Gastrocnemius medialis (tissue), 4 donors: ENCODE results near the gene LMX1B. TPM values are rescaled to one million over a fixed set of nuclear protein-coding genes. Genes with fewer than 3 reads are reported as not detected.

Experiments
- ATAC-seq, 2 donors: fragments of 150-250 bp; one replicate each; pipeline ENCODE4 v1.9.1; 2016
- DNase-seq, 2 donors: peaks; one replicate each; pipeline ENCODE4 v3.0.0-alpha.2; 2019
- H3K27ac ChIP-seq, 4 donors: fragments of 200-600 bp; sonication (generic); 1 replicate in 1 of 4; 2 replicates in 3 of 4; pipeline ENCODE4 v1.5.1; 2016 to 2018; ENCODE audit warnings: mild to moderate bottlenecking in 2 of 4, moderate library complexity in 1 of 4
- H3K27me3 ChIP-seq, 3 donors: fragments of 200-600 bp; sonication (generic) in 2 of 3; 1 replicate in 1 of 3; 2 replicates in 2 of 3; pipeline versions ENCODE4 v1.5.1 to v1.6.0; 2016 to 2019; ENCODE audit warnings: mild to moderate bottlenecking in 1 of 3, moderate library complexity in 1 of 3
- H3K36me3 ChIP-seq, 2 donors: fragments of 200-600 bp; sonication (generic) in 1 of 2; one replicate each; pipeline ENCODE4 v1.5.1; 2017 to 2018
- H3K4me1 ChIP-seq, 2 donors: fragments of 200-600 bp; sonication (generic) in 1 of 2; one replicate each; pipeline ENCODE4 v1.5.1; 2016 to 2017; ENCODE audit warnings: mild to moderate bottlenecking in 2 of 2
- H3K4me3 ChIP-seq, 4 donors: fragments of 200-600 bp; sonication (generic) in 3 of 4; 1 replicate in 1 of 4; 2 replicates in 3 of 4; pipeline ENCODE4 v1.5.1; 2016 to 2019; ENCODE audit warnings: mild to moderate bottlenecking in 2 of 4
- H3K9me3 ChIP-seq, 3 donors: fragments of 200-600 bp; sonication (generic) in 2 of 3; 1 replicate in 1 of 3; 2 replicates in 2 of 3; pipeline ENCODE4 v1.5.1; 2016 to 2019
- POLR2A ChIP-seq, 2 donors: fragments of 450-650 bp; IDR thresholded peaks; one replicate each; pipeline ENCODE4 v1.6.1; 2017; ENCODE audit warnings: antibody characterized with exemption in 2 of 2, mild to moderate bottlenecking in 2 of 2, moderate library complexity in 2 of 2
- in situ Hi-C, 4 donors: fragments of 200-750 bp; cut with MboI; loops; one replicate each; pipeline versions ENCODE4 v1.15.0 to v1.8.0; 2017; ENCODE audit warnings: low sequenced_read_pairs in 4 of 4
- intact Hi-C: fragments of 100-400 bp; cut with DNase I; formaldehyde crosslinking; loops from one replicate; pipeline ENCODE4 v1.15.1; 2023; ENCODE audit warnings: low total_unique reads
- total RNA-seq, 4 donors: library from RNA; depleted of rRNA; stranded (reverse); fragments of >200 nt; gene quantifications; one replicate each; pipeline versions ENCODE4 v1.1.0 to v1.2.3, GENCODE V29; 2016
- TF ChIP-seq, protein P1 (sequence below), 5 experiments: fragments of 450-650 bp in 3 of 5; fragments of 200-600 bp in 2 of 5; sonication (generic) in 2 of 5; IDR thresholded peaks in 4 of 5; conservative IDR thresholded peaks in 1 of 5; 1 replicate in 4 of 5; 2 replicates in 1 of 5; pipeline ENCODE4 v1.5.1; 2016 to 2019; ENCODE audit warnings: antibody characterized with exemption in 5 of 5, mild to moderate bottlenecking in 3 of 5, moderate library complexity in 3 of 5

Gene LMX1B
- total RNA-seq, 4 donors from 2014 or later = 0.31 to 0.46 (median 0.35) TPM; not detected in 1

DNA sequence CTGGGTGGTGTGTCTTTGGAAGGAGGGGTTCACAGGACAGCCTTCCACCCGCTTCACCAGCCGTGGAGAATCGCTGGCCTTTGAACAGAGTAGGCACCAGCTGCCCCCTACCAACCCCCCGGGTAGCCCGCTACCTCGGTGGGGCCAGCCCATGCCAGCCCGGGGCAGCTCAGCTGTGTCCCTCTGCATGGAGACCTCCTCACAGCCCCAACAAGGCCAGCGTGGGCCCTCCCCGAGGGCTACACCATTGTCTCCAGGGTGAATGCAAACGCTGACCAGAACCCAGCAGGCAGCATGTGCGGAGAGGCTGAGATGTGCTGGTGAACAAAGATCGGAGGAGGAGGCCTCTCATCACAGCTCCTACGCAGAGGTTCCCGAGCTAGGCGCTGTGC, 51.9 kb downstream of the LMX1B start:
- peaks cover 0 to 6% of the 10 kb centered on the region in 2 donors for H3K4me1 ChIP-seq
- H3K9me3 ChIP-seq = no peaks in the 10 kb centered on the region
- DNase-seq (no peak), ATAC-seq (no peak)
- in situ Hi-C loops (no loop called here), intact Hi-C loops (no loop called here)
- no peak overlapping the region for H3K27ac ChIP-seq
- no peak overlapping the region for H3K4me3 ChIP-seq
- TF ChIP-seq, protein P1, sequence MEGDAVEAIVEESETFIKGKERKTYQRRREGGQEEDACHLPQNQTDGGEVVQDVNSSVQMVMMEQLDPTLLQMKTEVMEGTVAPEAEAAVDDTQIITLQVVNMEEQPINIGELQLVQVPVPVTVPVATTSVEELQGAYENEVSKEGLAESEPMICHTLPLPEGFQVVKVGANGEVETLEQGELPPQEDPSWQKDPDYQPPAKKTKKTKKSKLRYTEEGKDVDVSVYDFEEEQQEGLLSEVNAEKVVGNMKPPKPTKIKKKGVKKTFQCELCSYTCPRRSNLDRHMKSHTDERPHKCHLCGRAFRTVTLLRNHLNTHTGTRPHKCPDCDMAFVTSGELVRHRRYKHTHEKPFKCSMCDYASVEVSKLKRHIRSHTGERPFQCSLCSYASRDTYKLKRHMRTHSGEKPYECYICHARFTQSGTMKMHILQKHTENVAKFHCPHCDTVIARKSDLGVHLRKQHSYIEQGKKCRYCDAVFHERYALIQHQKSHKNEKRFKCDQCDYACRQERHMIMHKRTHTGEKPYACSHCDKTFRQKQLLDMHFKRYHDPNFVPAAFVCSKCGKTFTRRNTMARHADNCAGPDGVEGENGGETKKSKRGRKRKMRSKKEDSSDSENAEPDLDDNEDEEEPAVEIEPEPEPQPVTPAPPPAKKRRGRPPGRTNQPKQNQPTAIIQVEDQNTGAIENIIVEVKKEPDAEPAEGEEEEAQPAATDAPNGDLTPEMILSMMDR (IDR thresholded peaks at IDR 0.05 in 4 of 5, conservative IDR thresholded peaks at IDR 0.05 in 1 of 5) = no peak
- no peak for TF ChIP-seq POLR2A (IDR thresholded peaks at IDR 0.05)
- no peaks in the 10 kb centered on the region for H3K27me3 ChIP-seq
- H3K36me3 ChIP-seq = no peaks in the 10 kb centered on the region

DNA sequence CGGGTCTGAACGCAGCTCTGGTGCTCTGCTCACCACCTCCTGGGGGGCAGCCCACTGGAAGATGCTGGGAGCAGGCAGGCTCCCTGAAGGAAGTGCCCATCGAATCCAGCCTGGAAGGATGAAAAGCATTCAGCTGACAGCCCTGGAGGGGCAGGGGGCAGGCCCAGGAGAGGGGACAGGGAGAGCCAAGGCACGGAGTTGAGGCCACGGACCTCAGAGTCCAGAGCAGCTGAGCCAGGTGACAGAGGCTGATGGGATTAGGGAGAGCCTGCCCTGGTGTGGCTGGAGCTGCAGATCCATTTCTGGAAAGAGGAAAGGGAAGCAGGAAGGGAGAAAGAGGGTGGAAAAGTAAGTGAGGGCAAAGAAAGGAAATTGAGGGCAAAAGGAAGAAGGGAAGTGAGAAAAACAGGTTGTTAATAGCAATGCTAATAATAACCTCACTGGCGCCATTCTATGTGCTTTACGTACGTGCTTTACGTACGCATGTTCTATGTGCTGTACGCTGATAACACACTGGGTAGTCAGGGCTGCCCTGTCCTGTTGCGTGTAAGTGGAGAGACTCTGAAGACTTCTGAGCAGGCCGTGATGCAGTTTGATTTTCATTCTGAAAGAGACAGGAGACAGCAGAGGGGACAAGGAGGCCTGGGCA, 52.6 kb downstream of the LMX1B start:
- intact Hi-C loops (no loop called here), in situ Hi-C loops (no loop called here)
- Histone ChIP-seq H3K4me3 (no peak overlapping the region), H3K36me3 (no peaks in the 10 kb centered on the region), H3K4me1 (peaks cover 0 to 6% of the 10 kb centered on the region in 2 donors), H3K27ac (no peak overlapping the region), H3K27me3 (peaks cover 0 to under 1% (median 0%) of the 10 kb centered on the region in 3 donors), H3K9me3 (no peaks in the 10 kb centered on the region)
- TF ChIP-seq, protein P1 (IDR thresholded peaks at IDR 0.05 in 4 of 5, conservative IDR thresholded peaks at IDR 0.05 in 1 of 5) = no peak
- ATAC-seq = no peak
- DNase-seq = no peak

DNA sequence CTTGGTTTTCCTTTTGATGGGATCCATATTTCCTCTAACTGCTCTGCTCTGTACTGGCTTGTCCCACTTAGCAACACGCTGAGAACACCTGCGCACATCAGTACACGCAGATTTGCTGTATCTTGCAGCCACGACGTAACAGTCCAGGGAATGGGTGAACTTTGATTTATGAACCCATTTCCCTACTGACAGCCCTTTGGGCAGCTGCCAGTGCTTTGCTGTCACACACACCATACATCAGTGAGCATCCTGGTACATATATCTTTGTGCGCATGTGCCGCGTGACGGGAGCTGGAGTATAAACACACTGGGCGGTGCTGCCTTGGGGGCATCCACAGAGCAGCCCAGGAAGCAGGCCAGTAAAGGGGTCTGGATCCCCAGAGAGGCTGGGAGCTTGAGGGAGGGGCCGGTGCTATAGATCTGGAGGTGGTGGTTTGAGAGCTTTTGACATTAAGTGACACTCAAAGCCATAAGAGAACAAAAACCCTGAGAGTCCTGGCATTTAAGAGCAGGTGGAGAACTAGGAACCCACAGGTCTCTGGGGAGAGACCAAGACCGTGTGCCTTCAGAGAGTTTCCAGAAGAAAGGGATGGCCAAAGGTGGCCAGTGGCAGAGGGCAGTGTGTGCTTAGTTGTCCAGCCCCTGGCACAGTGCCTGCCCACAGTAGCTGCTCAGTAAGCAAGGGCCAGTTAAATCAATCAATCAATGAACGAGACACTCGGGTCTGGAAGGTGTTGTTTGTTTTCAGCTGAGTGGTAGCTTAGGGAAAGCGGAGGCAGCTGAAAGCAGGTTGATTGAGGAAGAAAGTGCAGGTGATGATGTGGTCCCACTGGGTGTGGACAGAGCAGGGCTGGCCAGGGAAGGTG, 53.7 kb downstream of the LMX1B start:
- in situ Hi-C loops = no loop called here

DNA sequence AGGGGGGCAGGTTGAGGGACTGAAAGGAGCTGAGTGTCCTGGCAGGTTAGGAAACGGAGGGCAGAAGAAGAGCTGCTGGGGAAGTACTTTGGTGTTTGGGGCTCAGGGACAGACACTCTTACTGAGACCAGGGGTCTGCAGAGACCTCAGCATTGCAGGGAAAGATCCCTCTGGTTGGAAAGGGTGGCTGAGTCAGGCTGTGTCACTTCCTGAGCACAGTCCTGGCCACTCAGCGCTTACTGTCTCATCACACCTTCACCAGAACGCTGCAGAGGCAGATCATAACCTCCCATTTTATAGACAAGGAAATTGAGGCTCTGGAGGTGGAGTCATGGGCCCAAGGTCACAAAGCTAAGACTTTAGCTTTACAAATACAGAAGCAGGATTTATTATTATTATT, 54.3 kb downstream of the LMX1B start:
- intact Hi-C loops = no loop called here
- no peak for DNase-seq
- peaks cover 0 to 16% (median 5%) of the 10 kb centered on the region in 3 donors for H3K27me3 ChIP-seq

More for the DNA sequence above, 53.7 kb downstream of the LMX1B start:
- DNase-seq (no peak), ATAC-seq (no peak)
- no peak overlapping the region for H3K27ac ChIP-seq
- peaks cover 0 to 12% (median 0%) of the 10 kb centered on the region in 3 donors for H3K27me3 ChIP-seq
- peaks cover 0 to 6% of the 10 kb centered on the region in 2 donors for H3K4me1 ChIP-seq
- H3K9me3 ChIP-seq = no peaks in the 10 kb centered on the region
- intact Hi-C loops = no loop called here
- H3K4me3 ChIP-seq = no peak overlapping the region
- no peaks in the 10 kb centered on the region for H3K36me3 ChIP-seq
- TF ChIP-seq, protein P1 (IDR thresholded peaks at IDR 0.05 in 4 of 5, conservative IDR thresholded peaks at IDR 0.05 in 1 of 5) = no peak
- no peak for TF ChIP-seq POLR2A (IDR thresholded peaks at IDR 0.05)

More for the DNA sequence above, 54.3 kb downstream of the LMX1B start:
- ATAC-seq = no peak
- Histone ChIP-seq H3K4me1 (peaks cover 0 to 6% of the 10 kb centered on the region in 2 donors), H3K9me3 (no peaks in the 10 kb centered on the region), H3K36me3 (no peaks in the 10 kb centered on the region), H3K27ac (no peak overlapping the region), H3K4me3 (no peak overlapping the region)
- TF ChIP-seq POLR2A (IDR thresholded peaks at IDR 0.05) = no peak
- TF ChIP-seq, protein P1 (IDR thresholded peaks at IDR 0.05 in 4 of 5, conservative IDR thresholded peaks at IDR 0.05 in 1 of 5) = no peak
- in situ Hi-C loops = no loop called here
